ENCODE results near the gene DNM3. TPM values are rescaled to one million over a fixed set of nuclear protein-coding genes. Genes with fewer than 3 reads are reported as not detected.
A peak's percentile ranks its signal among the peaks of the same experiment; 100 is the strongest.
"Not testable (repeated sequence)": the region's sequence is repeated elsewhere in the genome, so short reads cannot be mapped to it uniquely, and the experiment has no call there.

Gene DNM3
- total RNA-seq, 1 donor from 2014 or later, result 1.6 TPM

DNA sequence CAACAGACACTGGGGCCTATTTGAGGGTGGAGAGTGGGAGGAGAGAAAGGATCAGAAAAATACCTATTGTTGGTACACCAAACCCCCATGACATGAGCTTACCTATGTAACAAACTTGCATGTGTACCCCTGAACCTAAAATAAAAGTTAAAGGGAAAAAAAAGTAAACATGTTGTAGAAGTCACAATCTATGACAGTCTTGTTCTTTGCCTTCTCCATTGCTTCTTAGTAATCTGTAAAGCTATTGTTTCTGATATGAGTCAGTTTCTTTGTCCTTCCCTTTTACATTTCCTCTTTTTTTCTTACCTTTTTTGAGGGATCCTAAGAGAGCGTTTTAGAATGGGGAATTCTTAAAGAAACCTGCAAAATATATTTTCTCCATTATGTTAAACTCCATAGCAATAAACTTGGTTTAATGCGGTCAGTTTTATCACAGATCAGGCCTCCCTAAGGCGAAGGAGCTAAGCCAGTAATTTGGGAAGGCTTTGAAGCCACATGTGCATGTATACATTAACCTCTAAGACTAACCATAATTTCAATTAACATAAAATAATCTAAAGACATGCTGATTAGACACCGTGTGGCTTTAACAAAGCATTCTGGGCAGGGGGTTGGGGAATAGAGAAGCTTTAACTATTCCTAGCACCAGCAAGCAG lies 501.4 kb downstream of the DNM3 start:
- ATAC-seq, result no peak

DNA sequence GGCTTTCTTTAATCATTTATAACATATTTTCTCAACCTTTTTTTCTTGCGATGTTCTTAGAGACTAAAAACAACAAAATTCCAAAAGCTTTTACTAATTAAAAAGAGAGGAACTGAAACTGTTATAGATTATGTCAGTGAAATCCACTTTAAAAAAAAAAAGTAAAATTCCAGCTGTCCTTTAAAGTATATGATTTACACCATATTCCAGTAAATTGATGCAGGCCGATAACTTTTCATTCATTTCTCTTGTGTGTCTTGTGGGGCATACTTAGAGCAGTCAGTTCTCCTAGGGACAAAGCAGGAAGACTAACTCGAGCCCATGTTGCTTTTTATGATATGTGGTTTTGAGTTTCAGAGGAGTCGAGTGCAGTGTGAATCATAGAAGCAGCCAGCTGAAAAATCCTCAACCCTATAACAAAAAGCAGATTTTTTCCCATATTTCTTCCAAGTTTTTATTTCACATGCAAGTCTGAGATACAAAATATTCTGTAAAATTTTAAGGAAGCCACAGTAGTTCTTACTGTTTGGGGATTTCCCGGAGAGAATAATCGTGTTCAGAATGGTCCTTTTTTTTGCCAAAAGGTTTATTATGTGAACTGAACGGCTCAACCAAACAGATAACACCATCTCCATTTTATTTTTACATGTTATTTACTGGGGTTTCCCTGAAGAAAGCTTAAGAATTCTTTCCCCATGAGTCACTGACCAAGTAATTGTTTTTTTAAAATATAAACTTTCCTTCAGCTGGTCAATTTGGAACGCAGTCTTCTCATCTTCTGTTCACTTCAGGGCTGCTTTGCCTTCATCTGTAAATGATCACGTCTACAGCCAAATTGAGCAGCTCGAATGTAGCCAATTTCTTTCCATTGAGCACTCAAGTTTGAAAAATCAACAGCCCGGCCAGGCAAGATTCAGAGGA lies 502.2 kb downstream of the DNM3 start:
- ATAC-seq, result no peak

DNA sequence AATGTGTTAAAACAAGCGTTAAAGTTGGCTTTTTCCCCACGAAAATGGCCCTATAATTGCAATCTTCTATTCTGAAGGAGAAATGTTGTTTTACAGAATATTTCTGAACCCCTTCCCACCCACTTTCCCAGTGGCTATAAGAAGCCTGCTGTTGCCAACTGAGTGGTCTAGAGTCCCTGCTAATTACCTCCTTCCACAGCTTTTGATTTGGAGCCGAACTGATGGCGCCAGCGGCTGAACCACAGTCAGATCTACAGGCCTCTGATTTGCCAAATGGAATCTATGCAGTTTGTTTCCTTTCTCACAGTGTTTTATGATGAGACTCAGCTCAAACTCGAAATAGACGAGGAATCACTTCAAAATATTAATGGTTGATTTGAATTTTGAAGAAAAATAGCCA lies 503.1 kb downstream of the DNM3 start:
- ATAC-seq, result no peak

DNA sequence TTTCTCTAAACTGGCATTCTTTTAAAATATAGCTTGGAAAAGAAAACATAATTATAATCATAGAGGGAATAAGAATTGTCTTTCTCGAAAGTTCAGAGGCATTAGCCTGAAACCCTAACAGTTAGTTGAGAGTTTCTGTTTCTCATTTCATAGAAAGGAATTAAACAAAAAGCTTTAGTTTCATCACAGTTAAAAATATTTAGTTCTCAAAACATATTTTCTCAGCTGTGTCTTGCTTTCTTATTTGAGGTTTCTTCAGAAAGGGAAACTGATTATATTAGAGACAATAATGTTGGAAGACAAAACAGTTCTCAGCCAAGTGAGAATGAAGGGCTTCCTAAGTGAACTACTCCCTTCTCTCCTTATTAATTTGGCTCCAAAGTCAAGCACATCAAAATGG lies 503.8 kb downstream of the DNM3 start:
- ATAC-seq, result no peak

DNA sequence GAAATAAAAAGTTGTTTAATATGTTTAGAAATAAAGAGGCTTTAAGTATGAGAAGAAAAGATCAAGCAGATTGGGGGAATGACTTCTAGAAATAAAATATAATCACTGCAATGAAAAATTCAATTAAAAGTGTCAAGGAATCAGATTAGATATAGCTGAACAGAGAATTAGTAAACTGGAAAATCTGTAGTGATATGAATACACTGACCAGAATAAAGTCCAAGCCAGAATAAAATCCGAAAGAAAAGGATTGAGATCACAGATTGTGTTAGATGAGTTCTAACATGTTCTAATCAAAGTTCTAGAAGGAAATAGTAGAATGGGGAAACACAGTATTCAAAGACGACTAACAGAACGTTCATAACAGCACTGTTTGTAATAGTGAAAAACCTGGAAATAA lies 506.1 kb downstream of the DNM3 start:
- ATAC-seq, result no peak

DNA sequence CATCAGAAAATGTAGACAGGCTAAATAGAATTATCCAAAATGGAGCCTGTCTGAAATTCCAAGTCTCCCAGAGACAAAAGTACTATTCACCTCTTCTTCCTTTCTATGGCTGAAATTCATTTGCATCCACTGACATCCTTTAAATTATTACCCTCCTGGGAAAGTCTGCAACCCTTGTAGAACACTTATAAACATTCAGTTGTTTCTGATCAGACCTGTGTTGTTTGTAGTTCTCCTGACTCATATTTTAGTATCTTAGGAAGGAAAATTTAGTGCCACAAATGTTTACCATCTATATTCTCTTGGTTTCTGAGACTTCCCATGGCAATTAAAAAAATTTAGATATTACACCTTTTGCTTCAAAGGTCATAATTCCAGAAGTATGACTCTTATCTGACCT lies 509.6 kb downstream of the DNM3 start:
- no peak for ATAC-seq

DNA sequence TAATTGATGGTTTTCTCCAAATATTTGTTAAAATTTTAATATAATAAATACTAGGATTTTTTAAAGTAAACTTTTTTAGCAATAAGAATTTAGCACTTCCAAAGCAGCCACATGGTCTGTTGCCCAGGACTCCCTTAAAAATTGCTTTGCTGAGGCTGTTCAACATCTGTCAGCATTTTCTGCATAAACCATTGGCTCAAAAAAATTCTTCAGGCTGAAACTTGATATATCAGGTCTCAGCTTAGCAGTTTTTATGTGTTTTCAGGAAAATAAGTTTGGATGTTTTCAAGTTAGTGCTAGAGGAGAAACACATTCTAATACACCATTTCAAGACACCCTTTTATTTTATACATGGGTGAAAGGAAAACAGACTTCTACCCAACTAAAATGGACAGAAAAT lies 510.0 kb downstream of the DNM3 start:
- ATAC-seq, result no peak

DNA sequence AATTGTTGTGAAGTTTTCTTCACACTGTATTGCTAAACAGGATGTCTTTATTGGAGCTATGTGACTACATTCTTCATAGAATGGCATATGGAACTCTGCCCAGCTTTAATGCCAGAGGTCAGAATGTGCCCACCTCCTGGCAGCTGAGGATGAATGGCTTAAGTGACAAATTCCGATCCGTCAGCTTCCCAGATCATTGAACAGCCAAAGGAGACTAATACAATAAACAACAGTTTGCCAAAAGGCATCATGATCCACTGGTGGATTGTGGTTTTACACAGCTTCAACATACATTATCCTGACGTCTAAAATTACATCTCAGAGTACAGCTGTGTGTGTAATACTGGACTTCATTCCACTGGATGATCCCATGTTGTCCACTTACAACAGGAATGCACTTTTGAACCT lies 510.5 kb downstream of the DNM3 start:
- ATAC-seq, result no peak

DNA sequence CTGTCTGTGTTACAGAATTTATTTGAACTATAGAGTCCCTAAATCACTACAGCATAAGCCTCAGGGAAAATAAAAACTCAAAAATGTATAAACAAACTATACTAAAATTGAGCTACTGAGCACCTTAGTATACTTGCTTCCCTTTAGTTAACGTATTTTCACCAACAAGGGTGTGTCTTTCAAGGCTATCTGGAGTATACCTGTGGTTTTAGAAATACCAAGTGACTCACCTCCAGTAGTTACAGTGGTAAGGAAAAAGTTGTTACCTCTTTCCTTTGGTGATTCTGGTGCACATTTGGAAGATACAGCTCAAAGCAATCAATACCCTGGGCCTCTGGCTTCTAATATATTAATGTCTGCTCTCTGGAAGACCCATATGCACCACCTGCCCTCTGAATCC lies 511.1 kb downstream of the DNM3 start:
- peak; percentile 73 for ATAC-seq

DNA sequence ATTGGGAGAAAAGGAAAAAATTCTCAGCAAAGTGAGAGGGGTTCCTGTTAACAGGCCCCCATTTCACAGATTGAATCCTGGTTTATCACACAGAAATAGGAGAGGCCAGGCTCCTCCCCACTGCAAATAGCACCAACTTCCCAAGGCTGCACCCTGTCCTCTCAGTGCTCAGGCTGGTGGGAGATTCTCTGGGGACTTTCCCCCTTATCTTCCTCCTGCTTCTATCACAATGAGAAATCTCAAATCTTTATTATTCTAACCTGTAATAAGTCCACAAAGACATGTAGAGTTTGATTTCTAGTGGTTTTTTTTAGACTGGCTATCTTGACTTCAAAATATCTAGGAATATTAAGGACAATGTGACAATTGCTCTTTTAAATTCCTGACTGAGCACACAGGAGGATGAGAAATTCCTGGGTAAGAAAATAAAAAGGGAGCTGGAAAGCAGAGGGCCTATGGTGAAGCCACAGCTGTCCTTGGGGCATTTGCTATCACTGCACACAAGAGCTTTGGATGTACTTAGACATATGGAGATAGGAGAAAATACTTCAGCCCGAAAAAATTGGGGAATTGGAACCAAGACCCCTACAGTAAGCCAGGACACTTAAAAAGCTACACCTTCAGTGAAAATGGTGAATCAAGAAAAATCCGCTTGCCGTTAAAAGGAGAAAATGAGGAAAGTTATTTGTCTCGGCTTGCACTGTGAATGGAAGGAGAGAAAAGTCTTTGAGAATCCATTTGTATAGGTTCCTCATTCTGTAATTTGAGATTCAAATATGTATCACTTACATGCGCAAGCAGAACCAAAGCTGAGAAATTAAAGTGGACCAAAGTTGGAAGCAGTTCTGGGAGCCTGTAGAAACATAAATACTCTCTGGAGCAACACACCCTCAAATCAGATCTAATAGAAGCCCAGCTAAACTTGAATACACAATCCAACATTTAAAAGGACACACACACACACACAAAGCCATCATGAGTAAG lies 513.3 kb downstream of the DNM3 start:
- no peak for ATAC-seq

DNA sequence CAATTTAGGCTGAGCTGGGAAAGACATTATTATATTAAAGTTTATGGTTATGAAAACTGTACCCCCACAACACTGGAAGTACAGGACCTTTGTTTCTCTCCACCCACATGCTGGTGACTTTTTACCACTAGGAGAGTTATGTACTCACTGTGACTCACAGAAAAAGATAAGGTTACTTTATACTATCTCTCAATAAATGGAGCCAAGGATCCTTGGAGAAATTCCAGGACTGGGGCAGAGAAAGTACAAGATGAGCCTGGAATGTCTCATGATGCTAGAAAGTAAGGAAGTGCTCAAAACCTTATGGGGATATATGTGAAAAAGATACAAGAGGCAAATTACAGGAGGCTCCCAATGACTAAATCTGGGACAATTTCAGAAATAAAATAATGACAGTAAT lies 515.3 kb downstream of the DNM3 start:
- ATAC-seq, result no peak

DNA sequence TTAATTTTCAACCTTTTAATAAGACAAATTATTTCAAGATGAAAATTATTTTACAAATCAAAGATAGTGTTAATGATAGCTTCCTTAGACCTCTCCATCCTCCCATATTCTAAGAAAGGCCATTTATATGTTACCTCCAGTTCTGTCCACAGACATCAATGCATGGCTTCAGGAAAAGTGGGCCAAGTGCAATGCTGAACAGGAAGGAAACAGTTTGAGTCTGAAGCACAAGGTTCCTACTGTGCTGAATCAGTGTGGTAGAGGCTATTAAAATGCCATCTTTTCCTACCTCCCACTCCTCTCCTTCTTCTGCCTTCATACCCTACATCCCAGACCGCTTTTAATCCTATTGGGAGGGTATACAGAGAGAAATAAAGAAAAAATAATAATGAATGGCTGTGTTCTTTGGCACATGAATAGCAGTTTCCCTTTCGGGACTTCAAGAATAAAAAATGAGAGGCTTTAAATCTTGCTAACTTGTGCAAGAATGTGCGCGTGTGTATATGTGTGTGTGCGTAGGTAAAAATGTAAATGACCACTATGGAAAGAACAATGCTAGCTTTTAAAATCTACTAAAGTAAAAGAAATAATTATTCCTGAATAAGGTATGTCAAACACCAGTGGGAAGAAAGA lies 516.6 kb downstream of the DNM3 start:
- ATAC-seq, result no peak

DNA sequence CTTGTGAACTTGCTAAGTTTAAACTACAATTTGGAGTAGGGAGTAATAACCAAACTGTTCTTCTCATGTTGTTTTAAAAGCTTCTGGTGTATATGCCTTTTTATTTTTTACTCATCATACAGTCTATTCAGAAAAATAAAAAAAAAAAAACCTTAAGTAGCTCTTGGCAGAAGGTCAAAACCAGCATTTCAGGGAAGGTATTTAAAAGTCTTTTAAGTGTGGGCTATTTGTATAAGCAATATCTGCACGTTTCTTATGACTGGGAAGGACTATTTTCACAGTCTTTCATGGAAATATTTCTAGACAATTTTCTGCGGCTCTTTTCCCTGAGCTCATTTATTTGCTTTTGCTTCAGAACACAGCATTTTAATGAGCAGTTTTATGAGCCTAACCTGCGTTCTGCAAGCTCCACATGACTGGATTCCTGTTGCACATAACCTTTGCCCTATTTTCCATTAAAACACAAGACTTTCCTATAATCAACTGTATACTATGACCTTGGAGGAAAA lies 518.2 kb downstream of the DNM3 start:
- no peak for ATAC-seq

DNA sequence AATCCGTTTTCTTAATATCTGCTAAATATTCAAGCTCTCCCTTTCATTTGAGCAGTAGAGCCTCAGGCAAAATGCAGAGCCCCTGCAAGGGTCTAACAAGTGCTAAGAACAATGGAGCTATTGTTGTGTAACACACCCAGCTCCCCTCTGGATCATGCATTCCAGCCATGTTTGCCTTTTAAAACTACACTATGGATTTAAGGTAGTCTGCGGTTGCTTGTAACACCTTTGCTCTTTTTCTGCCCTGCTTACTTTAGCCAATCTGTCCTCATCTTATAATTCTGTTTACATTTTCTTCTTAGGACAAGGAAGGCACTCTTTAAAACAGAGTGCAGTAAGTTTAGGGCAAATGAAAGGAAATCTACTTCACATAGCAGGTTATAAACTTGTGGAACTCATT lies 519.2 kb downstream of the DNM3 start:
- ATAC-seq, result no peak

DNA sequence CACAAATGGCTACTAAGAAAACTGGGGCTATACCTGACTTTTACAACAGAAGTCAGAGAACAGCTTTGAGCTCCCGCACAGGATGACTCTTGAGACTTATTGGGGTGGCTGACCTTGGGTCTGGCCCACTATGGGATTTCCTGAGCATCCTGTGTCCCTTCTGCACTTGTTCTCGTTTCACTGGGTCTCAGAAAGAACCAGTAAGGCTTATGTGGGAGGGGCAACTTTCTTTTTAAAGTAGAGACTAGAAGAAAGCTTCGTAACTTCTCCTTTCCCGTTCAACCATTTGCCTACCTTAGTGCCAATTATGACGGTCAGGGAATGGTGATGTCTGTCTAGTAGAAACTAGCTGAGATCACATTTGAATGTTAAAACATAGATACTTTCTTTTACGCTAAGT lies 519.7 kb downstream of the DNM3 start:
- ATAC-seq, result no peak

DNA sequence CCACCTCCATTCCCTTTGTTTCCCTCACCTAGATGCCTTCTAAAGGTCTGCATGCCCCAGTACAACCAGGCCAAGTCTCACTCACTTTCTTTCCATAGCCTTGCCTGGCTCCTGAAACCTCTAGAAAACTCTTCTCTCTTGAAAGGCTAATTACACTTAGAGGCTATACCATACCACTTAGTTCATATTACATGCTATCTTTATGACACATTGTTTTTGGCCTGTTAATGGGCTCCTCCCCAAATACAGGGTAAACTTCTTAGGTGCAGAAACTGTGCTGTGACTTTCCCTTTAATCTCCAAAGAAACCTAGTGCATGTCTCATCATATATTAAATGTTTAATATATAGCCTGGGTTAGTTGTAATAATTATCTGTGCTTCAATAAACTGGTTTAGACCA lies 522.6 kb downstream of the DNM3 start:
- no peak for ATAC-seq

DNA sequence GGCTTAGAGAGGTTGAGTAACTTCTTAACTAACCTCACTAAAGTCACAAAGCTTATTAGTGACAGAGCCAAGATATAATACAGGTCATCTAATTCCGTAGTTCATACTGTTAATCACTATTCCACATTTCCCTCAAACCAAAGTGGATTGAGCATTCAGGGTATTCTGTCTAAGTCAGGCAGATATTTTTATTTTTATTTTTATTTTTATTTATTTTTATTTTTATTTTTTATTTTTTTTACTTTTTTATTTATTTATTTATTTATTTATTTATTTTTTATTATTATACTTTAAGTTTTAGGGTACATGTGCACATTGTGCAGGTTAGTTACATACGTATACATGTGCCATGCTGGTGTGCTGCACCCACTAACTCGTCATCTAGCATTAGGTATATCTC lies 530.3 kb downstream of the DNM3 start:
- ATAC-seq, result not testable (repeated sequence)

DNA sequence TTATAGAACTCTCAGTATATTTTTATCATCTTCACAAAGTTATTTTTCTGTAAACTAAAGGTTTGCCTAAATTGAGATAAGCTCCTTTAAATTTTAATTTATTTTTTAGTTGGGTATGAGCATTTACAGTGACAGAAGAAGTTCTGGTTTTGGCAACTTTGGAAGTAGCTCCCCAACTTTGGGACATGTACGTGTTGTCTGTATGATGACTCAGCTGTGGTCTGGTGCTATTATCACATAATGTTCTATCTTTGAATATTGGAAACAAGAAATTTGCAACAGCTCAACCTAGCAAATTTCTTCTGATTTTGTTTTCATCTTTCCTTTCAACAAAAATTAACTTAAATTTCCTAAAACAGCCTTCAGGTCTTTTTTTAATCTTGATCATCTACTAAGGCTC lies 532.6 kb downstream of the DNM3 start:
- ATAC-seq, result no peak

DNA sequence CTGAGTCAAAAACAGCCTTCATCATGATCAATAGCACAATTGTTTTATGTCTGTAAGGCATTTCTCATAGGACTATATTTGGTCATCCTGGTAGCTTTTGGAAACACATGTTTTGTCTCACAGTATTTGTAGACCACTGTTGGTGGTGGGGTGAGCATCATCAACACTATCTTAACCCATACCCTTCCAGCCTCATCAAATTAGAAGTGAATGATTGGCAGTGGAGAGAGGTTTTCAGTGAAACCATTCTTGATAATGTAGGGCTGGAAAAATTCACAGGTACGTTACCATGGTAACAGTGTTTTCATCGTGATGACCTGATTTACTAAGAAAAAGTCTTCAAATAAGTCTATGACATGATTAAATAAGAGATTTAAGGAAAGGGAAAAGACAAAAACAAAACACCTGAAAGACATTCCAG lies 533.9 kb downstream of the DNM3 start:
- no peak for ATAC-seq

DNA sequence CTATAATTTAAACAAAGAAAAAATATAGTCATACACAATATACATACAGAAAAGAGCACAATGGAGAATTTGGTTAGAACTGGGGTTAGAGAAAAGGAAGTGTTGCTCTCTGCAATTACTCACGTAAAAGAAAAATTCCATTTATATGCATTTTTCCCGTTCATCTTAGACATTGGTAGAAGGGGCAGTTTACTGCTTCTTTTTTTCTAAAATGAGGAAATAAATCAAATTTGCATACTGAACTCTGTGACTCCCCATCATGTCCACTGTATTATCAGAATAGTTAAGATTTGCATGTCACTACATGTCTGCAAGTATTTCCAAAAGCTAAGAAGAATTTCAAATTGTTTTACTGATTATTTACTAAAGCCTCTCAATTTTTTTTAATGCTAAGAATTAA lies 535.1 kb downstream of the DNM3 start:
- ATAC-seq, result no peak

DNA sequence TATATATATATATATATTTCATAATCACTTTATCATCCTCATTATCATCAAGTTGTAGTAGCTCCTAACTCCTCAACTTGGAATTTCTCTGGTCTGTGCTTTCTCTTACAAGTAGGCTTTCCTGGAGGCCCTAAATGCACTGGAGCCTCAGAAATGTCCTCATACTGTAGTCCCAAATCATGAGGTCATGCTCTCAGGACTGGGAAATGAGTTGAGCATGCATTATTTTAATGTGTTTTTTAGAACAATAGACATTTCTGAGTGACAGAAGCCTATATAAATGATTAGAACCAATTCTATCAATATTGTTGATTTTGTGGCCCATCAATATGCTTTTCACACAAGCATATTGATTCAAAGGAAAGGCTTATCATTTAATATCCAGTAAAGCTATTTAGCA lies 536.3 kb downstream of the DNM3 start:
- ATAC-seq, result no peak

DNA sequence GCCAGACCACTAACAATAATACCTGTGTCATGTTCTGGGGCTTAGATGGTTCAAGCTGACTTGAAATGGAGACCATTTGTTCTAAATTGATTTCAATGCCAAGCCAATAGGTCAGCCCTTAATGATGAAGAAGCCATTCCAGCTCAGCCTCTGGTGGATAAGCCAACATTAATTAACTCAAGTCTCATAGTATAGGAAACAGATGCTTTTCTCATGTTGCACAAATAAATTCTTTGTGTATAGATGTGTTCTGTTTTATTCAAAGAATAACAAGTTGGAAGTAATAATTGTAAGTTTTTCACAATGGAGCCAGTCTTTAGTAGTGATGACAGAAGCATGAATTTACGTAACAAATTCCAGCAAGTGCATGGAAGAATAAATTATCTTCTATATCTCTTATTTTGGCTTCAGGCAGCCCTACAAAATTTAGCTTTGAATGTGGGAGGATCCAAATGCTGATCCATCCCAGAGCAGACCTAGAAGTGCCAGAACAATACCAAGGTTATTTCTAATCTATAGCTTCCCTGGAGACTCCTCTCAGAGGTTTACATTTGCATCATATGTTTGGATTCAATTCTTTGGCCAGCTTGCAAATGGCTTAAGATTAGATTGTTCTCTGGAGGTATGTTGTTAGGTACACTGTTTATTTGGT lies 536.9 kb downstream of the DNM3 start:
- no peak for ATAC-seq
